Gastroesophageal sphincter (tissue), 3 donors: ENCODE data around the gene PALM3.

Experiments used
- CTCF ChIP-seq, 4 experiments: fragments of 200-600 bp in 2 of 4; fragments of 450-650 bp in 2 of 4; sonication (generic) in 1 of 4; IDR thresholded peaks; one replicate each; pipeline ENCODE4 v1.5.1; 2017 to 2019; ENCODE audit warnings: antibody characterized with exemption in 4 of 4, mild to moderate bottlenecking in 2 of 4, moderate library complexity in 2 of 4
- EP300 ChIP-seq: sonication (generic); formaldehyde crosslinking; IDR thresholded peaks from one replicate; pipeline ENCODE4 v1.6.1; 2017; ENCODE audit warnings: antibody characterized with exemption, mild to moderate bottlenecking

GRCh38 chr19:14097532-14098151 is 35.8 kb upstream of the PALM3 start:
- peak in 3 of 4 experiments; percentile 27 to 40 (median 38) for TF ChIP-seq CTCF (IDR thresholded peaks at IDR 0.05)
- TF ChIP-seq EP300 = no peak
